Esophagus squamous epithelium (tissue), 5 donors: ENCODE results near the gene ATP5PB. TPM values are rescaled to one million over a fixed set of nuclear protein-coding genes. Genes with fewer than 3 reads are reported as not detected.

Experiments used
- DNase-seq: peaks from one replicate; lab custom pipeline; 2025; lab: John Stamatoyannopoulos, UW
- H3K27ac ChIP-seq, 4 donors: fragments of 200-600 bp; sonication (generic); one replicate each; pipeline ENCODE4 v1.5.1; 2016 to 2019; ENCODE audit warnings: mild to moderate bottlenecking in 1 of 4
- H3K27me3 ChIP-seq, 4 donors: fragments of 200-600 bp; sonication (generic); 1 replicate in 3 of 4; 2 replicates in 1 of 4; pipeline versions ENCODE4 v1.5.1 to v1.6.0; 2017 to 2021; ENCODE audit warnings: antibody characterized with exemption in 1 of 4
- H3K36me3 ChIP-seq, 3 donors: fragments of 200-600 bp; sonication (generic); one replicate each; pipeline ENCODE4 v1.5.1; 2016 to 2019
- H3K4me1 ChIP-seq, 3 donors: fragments of 200-600 bp; sonication (generic); one replicate each; pipeline ENCODE4 v1.5.1; 2017 to 2019
- H3K4me3 ChIP-seq, 4 donors: fragments of 200-600 bp; sonication (generic); 1 replicate in 3 of 4; 2 replicates in 1 of 4; pipeline ENCODE4 v1.5.1; 2016 to 2019; ENCODE audit warnings: mild to moderate bottlenecking in 2 of 4, moderate library complexity in 1 of 4
- H3K9me3 ChIP-seq, 3 donors: fragments of 200-600 bp; sonication (generic); one replicate each; pipeline ENCODE4 v1.5.1; 2016 to 2019
- CTCF ChIP-seq, 6 experiments: fragments of 450-650 bp in 4 of 6; fragments of 200-600 bp in 2 of 6; sonication (generic) in 2 of 6; IDR thresholded peaks; one replicate each; pipeline ENCODE4 v1.5.1; 2016 to 2019; ENCODE audit warnings: antibody characterized with exemption in 6 of 6, mild to moderate bottlenecking in 4 of 6, moderate library complexity in 4 of 6
- POLR2A ChIP-seq, 4 donors: fragments of 450-650 bp; IDR thresholded peaks; one replicate each; pipeline ENCODE4 v1.6.1; 2017; ENCODE audit warnings: antibody characterized with exemption in 4 of 4, mild to moderate bottlenecking in 4 of 4, moderate library complexity in 3 of 4
- WGBS, 2 donors: methylation state at CpG; one replicate each; pipeline ENCODE4 v1.1.5; 2018; 5-methylcytosine and 5-hydroxymethylcytosine counted together
- intact Hi-C: fragments of 100-400 bp; cut with DNase I; formaldehyde crosslinking; loops from one replicate; pipeline ENCODE4 v1.15.0; 2022
- total RNA-seq, 4 donors: library from RNA; depleted of rRNA; stranded (reverse); fragments of >200 nt; gene quantifications; one replicate each; pipeline ENCODE4 v1.1.0, GENCODE V29; 2016
- donor health status: DM: yes; HTN: yes; CAD: no.

ATP5PB gene
- total RNA-seq, 4 donors from 2014 or later = 201 to 318 (median 243) TPM

- no peak for DNase-seq
- Histone ChIP-seq H3K27ac (peak overlapping the region in 2 of 4 donors; percentile 47 to 57), H3K4me3 (no peak overlapping the region), H3K27me3 (no peaks in the 10 kb centered on the region), H3K9me3 (no peaks in the 10 kb centered on the region), H3K4me1 (no peaks in the 10 kb centered on the region), H3K36me3 (no peaks in the 10 kb centered on the region)
- 87 to 89% methylated on average over 4 of the region's 4 CpGs for WGBS, 2 donors
- intact Hi-C loops = no loop called here
- TF ChIP-seq POLR2A (IDR thresholded peaks at IDR 0.05) (no peak), CTCF (IDR thresholded peaks at IDR 0.05) (no peak)
Observed at GRCh38 chr1:111490220-111490619, 41.0 kb downstream of the ATP5PB start.

GRCh38 chr1:111491070-111491469 lies 41.8 kb downstream of the ATP5PB start:
- Histone ChIP-seq H3K27me3 (no peaks in the 10 kb centered on the region), H3K9me3 (no peaks in the 10 kb centered on the region), H3K4me3 (no peak overlapping the region), H3K4me1 (no peaks in the 10 kb centered on the region), H3K27ac (peak overlapping the region in 2 of 4 donors; percentile 47 to 57), H3K36me3 (no peaks in the 10 kb centered on the region)
- 90 to 91% methylated on average over 4 to 6 of the region's 7 CpGs for WGBS, 2 donors
- no peak for DNase-seq
- intact Hi-C loops = no loop called here
- TF ChIP-seq POLR2A (IDR thresholded peaks at IDR 0.05) (no peak), CTCF (IDR thresholded peaks at IDR 0.05) (no peak)

GRCh38 chr1:111496398-111496797 lies 47.1 kb downstream of the ATP5PB start:
- H3K27me3 ChIP-seq = no peaks in the 10 kb centered on the region
- no peak overlapping the region for H3K27ac ChIP-seq
- DNase-seq = no peak
- intact Hi-C loops = no loop called here
- no peak overlapping the region for H3K4me3 ChIP-seq
- H3K36me3 ChIP-seq = no peaks in the 10 kb centered on the region
- H3K4me1 ChIP-seq = no peaks in the 10 kb centered on the region
- WGBS, 2 donors = 74 to 80% methylated on average over 4 of the region's 4 CpGs
- H3K9me3 ChIP-seq = no peaks in the 10 kb centered on the region
- TF ChIP-seq POLR2A (IDR thresholded peaks at IDR 0.05) = no peak
- no peak for TF ChIP-seq CTCF (IDR thresholded peaks at IDR 0.05)

GRCh38 chr1:111497592-111497991 lies 48.3 kb downstream of the ATP5PB start:
- Histone ChIP-seq H3K27me3 (no peaks in the 10 kb centered on the region), H3K4me1 (no peaks in the 10 kb centered on the region), H3K9me3 (no peaks in the 10 kb centered on the region), H3K4me3 (no peak overlapping the region), H3K27ac (no peak overlapping the region), H3K36me3 (no peaks in the 10 kb centered on the region)
- DNase-seq = no peak
- intact Hi-C loops = no loop called here
- WGBS, 2 donors = 55 to 62% methylated on average over 5 of the region's 5 CpGs
- TF ChIP-seq CTCF (IDR thresholded peaks at IDR 0.05) (no peak), POLR2A (IDR thresholded peaks at IDR 0.05) (no peak)

GRCh38 chr1:111499026-111499785 lies 49.9 kb downstream of the ATP5PB start:
- H3K9me3 ChIP-seq = no peaks in the 10 kb centered on the region

More at GRCh38 chr1:111499026-111499785, 49.9 kb downstream of the ATP5PB start:
- no peaks in the 10 kb centered on the region for H3K27me3 ChIP-seq
- no peak overlapping the region for H3K4me3 ChIP-seq
- no peak for TF ChIP-seq POLR2A (IDR thresholded peaks at IDR 0.05)
- no peak for TF ChIP-seq CTCF (IDR thresholded peaks at IDR 0.05)
- no peak overlapping the region for H3K27ac ChIP-seq
- WGBS, 2 donors = 68 to 72% methylated on average over 5 of the region's 5 CpGs
- H3K36me3 ChIP-seq = no peaks in the 10 kb centered on the region
- intact Hi-C loops = no loop called here
- H3K4me1 ChIP-seq = no peaks in the 10 kb centered on the region
- DNase-seq = no peak
